Activated CD8-positive, alpha-beta T cell treated with anti-CD3 and anti-CD28 coated beads, Interleukin-2, amount 10 ng/mL, durations not matched to agents 7 days and 5 days (primary cell): ENCODE measurements around the gene TRIM52. TPM values are rescaled to one million over a fixed set of nuclear protein-coding genes. Genes with fewer than 3 reads are reported as not detected.
"Not testable (repeated sequence)": the region's sequence is repeated elsewhere in the genome, so short reads cannot be mapped to it uniquely, and the experiment has no call there.

Source experiments
- ATAC-seq: fragments of 150-1000 bp; cut with Tn5 transposase; one replicate; pipeline ENCODE4 v1.10.0; 2021; ENCODE audit warnings: moderate library complexity
- CTCF ChIA-PET: fragments of 350-600 bp; sonication (Branson Sonifier 250); formaldehyde crosslinking; loops from one replicate; lab custom pipeline; 2021; ENCODE audit warnings: antibody characterized with exemption; lab: Charles Lee
- POLR2A ChIA-PET: fragments of 350-600 bp; sonication (Branson Sonifier 250); formaldehyde crosslinking; loops from one replicate; lab custom pipeline; 2021; ENCODE audit warnings: antibody characterized with exemption; lab: Charles Lee
- DNase-seq: peaks from one replicate; pipeline ENCODE4 v3.0.0-alpha.2; 2020
- H3K27ac Mint-ChIP-seq: one replicate; pipeline ENCODE4 v1.8.0; 2021; ENCODE audit warnings: mild to moderate bottlenecking, mixed read lengths
- H3K27me3 Mint-ChIP-seq: one replicate; pipeline ENCODE4 v1.8.0; 2021; ENCODE audit warnings: low read depth, mixed read lengths
- H3K36me3 Mint-ChIP-seq: one replicate; pipeline ENCODE4 v1.8.0; 2021; ENCODE audit warnings: low read depth, mixed read lengths
- H3K4me1 Mint-ChIP-seq: one replicate; pipeline ENCODE4 v1.8.0; 2021; ENCODE audit warnings: low read depth, mixed read lengths
- H3K4me3 Mint-ChIP-seq: one replicate; pipeline ENCODE4 v1.8.0; 2021; ENCODE audit warnings: mild to moderate bottlenecking, mixed read lengths
- H3K9me3 Mint-ChIP-seq: one replicate; pipeline ENCODE4 v1.8.0; 2022; ENCODE audit warnings: mixed read lengths; ENCODE audit not compliant: insufficient read depth
- total RNA-seq, 2 experiments: library from RNA; stranded (reverse); gene quantifications; one replicate each; pipeline ENCODE4 v1.2.3, GENCODE V29; 2021

The TRIM52 gene
- total RNA-seq, 2 experiments from 2014 or later, result 22.4 to 23.2 TPM

DNA sequence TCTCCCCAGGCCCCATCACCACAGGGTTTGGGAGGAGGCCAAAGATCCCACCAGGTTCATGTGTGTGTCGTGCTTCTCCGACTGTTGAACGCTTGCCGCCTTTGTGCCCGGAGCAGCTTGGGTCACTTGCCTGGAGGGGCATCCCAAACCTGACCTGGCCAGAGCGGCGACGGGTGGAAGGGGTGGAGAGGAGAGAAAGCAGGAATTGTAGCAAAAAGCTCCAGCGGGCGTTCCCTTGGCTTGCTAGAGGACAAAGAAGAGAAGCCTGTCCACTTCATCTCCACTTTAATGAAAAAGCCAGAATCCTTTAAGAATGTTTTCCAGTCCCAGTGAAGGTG, 40.8 kb downstream of the TRIM52 start:
- Mint-ChIP-seq H3K27ac (peak overlapping the region; percentile 52), H3K4me3 (peak overlapping the region; percentile 29), H3K4me1 (peaks cover 71% of the 10 kb centered on the region), H3K36me3 (peaks cover 15% of the 10 kb centered on the region), H3K9me3 (no peaks in the 10 kb centered on the region), H3K27me3 (peaks cover 3% of the 10 kb centered on the region)
- CTCF ChIA-PET, result interaction anchor here (0.8 to 1.3 kb wide), 3 partner anchors 13 to 52 kb away, joined by 3 to 4 read pairs (median 3); no protein-coding TSS in a partner anchor
- DNase-seq, result no peak
- POLR2A ChIA-PET, result interaction anchor here (0.8 to 1.2 kb wide), 3 partner anchors 16 to 40 kb away, joined by 4 to 5 read pairs (median 4); partner anchors contain the start of gene TRIM7
- no peak for ATAC-seq

DNA sequence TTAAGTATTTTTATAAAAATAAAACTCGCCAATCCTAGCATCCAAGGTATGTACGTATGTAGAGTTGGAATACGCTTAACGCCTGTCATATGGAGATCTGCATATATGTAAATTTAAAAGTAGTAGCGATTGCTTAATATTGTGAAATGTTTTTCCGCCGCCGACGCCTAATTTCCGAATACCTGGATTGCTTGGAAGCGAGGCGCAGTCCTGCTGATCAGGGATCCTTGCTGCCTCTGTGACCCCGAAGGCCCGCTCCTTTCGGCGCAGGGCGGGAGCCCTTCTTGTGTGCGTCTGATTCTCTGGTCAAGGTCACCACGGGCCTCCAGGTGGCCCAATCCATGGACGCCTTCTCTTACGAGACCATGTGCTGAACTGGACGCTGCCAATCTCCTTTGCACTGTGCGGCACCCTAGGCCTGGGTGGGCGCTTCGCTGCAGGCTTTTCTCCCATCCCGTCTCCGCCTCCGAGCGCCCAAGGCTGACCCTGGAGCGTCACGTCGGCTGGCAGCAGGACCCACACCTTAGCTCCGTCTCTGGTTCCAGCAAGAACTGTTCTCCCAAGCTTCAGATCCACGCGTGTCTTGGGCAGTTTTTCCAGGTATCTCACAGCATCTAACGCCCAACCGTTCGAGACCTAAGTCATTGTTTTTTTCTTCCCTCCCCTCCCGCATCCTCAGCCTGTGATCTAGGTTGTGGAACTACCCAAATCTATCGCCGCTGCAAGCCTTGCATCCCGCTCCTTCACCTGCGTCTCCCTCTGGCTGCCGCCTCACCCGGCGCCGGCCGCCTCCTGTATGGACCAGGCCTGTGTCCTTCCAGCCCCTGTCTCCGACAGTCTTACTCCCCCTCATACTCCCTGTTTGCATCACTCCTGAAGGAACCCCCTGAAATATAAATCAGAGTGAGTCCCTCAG, 41.4 kb downstream of the TRIM52 start:
- Mint-ChIP-seq H3K4me3 (no peak overlapping the region), H3K4me1 (peaks cover 64% of the 10 kb centered on the region), H3K27ac (peak overlapping the region; percentile 52), H3K36me3 (peaks cover 11% of the 10 kb centered on the region), H3K27me3 (peaks cover 3% of the 10 kb centered on the region), H3K9me3 (no peaks in the 10 kb centered on the region)
- ATAC-seq, result no peak
- no peak for DNase-seq
- CTCF ChIA-PET, result no interaction called here
- POLR2A ChIA-PET, result interaction anchor here (1.2 kb wide), 2 partner anchors 15 to 28 kb away, joined by 4 to 5 read pairs; partner anchors contain the start of gene TRIM7

DNA sequence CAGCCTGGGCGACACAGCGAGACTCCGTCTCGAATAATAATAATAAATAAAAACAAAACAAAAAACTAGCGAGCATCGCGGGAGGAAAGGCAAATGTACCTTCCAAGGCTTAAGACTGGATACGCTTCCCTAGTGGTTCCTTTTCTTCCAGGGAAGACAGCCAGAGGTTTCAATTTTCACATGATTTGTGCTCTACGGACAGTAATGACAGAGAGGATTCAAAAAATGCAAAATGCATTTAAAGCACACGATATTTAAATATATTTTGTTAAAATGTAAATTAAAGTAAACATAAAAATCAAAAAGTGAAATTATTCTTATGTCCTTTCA, 42.2 kb downstream of the TRIM52 start:
- Mint-ChIP-seq H3K27ac (peak overlapping the region; percentile 85), H3K27me3 (peaks cover 3% of the 10 kb centered on the region), H3K4me1 (peaks cover 57% of the 10 kb centered on the region), H3K9me3 (no peaks in the 10 kb centered on the region), H3K4me3 (peak overlapping the region; percentile 75), H3K36me3 (peaks cover 5% of the 10 kb centered on the region)
- ChIA-PET POLR2A (no interaction called here), CTCF (no interaction called here)
- ATAC-seq, result no peak
- DNase-seq, result no peak

DNA sequence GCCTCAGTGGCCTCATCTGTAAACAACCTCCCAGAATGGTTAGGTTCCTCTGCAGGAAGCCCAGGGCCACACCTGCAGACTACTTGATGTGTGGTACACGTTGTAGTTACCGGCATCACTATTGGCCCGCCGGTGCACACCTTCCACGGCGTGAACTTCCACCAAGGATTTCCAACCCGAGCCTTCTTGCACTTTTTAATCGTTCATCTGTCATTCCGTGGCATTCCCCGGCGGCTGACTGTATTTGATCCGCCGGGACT, 43.2 kb downstream of the TRIM52 start:
- CTCF ChIA-PET, result interaction anchor here (0.9 kb wide), 1 partner anchor 30 kb away, joined by 3 read pairs; no protein-coding TSS in a partner anchor
- H3K36me3 Mint-ChIP-seq, result peaks cover 2% of the 10 kb centered on the region

DNA sequence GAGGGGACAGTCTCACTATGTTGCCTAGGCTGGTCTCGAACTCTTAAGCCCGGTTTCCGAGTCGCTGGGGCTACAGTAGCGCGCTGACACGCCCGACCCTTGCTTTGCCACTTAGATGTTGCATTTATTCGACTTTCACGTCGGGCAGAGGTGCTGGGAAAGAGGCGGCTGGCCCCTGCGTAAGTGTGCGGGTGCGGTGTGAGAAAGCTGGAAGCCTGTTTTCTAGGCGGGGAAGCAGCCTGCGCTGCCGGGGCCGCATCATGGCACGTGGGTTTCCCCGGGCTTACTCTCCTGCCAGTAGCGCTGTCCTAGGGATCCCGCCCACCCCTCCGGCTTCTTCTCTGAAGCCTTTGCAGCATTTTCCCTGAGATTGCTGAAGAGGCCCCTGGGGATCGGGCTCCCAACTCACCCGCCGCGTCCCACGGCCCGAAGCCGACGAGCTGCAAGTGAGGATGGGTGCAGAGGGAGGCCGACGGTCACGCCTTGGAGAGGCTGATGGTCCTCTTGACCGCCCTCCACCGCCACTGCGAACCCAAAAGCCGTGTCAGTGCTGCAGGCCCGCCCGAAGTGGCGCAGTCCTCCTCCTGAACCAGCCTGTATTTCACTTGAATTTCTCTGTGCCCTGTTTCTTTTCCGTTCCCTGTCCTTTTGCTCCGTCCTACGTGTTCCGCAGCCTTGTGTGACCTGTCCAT, 43.7 kb downstream of the TRIM52 start:
- ChIA-PET CTCF (interaction anchor here (0.9 kb wide), 1 partner anchor 29 kb away, joined by 3 read pairs; no protein-coding TSS in a partner anchor), POLR2A (interaction anchor here (1.4 to 1.7 kb wide), 2 partner anchors 27 to 44 kb away, joined by 4 to 6 read pairs; no protein-coding TSS in a partner anchor)
- peak; percentile 18 for ATAC-seq
- peak overlapping the region; percentile 85 for H3K27ac Mint-ChIP-seq
- H3K4me3 Mint-ChIP-seq, result peak overlapping the region; percentile 75
- H3K27me3 Mint-ChIP-seq, result peaks cover 5% of the 10 kb centered on the region
- H3K36me3 Mint-ChIP-seq, result peaks cover 1% of the 10 kb centered on the region
- no peaks in the 10 kb centered on the region for H3K9me3 Mint-ChIP-seq
- peaks cover 53% of the 10 kb centered on the region for H3K4me1 Mint-ChIP-seq
- DNase-seq, result peak; percentile 68

More for the DNA sequence above, 43.2 kb downstream of the TRIM52 start:
- H3K4me1 Mint-ChIP-seq, result peaks cover 54% of the 10 kb centered on the region
- H3K27me3 Mint-ChIP-seq, result peaks cover 5% of the 10 kb centered on the region
- POLR2A ChIA-PET, result interaction anchor here (1.7 kb wide), 1 partner anchor 28 kb away, joined by 6 read pairs; no protein-coding TSS in a partner anchor
- no peaks in the 10 kb centered on the region for H3K9me3 Mint-ChIP-seq
- peak; percentile 59 for DNase-seq
- peak; percentile 4 for ATAC-seq
- peak overlapping the region; percentile 75 for H3K4me3 Mint-ChIP-seq
- peak overlapping the region; percentile 85 for H3K27ac Mint-ChIP-seq

DNA sequence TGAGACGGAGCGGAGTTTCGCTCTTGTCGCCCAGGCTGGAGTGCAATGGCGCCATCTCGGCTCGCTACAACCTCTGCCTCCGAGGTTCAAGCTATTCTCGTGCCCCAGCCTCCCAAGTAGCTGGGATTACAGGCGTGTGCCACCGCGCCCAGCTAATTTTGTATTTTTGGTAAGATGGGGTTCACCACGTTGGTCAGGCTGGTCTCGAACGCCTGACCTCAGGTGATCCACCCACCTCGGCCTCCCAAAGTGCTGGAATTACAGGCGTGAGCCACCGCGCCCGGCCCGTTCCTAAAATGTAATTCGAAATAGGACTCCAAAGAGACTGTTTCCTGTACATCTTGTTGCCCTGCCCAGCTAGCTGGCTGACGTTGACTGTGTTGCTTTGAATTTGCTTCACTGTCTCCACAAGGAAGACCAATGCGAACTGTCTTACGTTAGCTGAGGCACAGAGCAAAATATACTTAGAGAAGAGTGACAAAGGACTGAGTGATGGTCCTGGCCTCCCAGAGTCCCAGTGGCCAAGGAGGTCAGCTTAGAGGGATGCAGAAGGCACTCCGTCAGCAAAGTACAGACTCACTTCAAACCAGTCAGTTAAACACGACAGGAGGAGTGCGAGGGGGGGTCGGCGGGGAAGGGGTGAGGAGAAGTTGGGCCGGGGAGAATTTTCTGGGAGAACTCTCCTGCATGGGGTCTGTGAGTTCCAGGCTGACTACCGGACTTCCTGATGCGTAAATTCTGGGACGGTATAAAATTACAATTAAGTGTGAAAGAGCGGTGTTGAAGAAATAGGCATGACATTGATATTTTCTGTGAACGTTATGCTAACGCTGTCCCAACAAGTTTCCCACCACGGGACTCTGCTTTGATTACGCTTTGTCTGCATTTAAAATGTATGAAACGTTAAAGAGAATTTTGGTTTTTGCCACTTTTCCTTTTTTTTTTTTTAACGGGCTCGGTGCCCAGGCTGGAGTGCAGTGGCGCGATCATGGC, 44.6 kb downstream of the TRIM52 start:
- ATAC-seq, result no peak
- H3K36me3 Mint-ChIP-seq, result no peaks in the 10 kb centered on the region
- peaks cover 45% of the 10 kb centered on the region for H3K4me1 Mint-ChIP-seq
- ChIA-PET CTCF (interaction anchor here (0.9 to 1.4 kb wide), 4 partner anchors 9 to 48 kb away, joined by 3 to 5 read pairs (median 4); partner anchors contain the start of gene TRIM7), POLR2A (interaction anchor here (1.2 to 1.7 kb wide), 3 partner anchors 9 to 44 kb away, joined by 4 to 7 read pairs (median 6); no protein-coding TSS in a partner anchor)
- no peaks in the 10 kb centered on the region for H3K9me3 Mint-ChIP-seq
- DNase-seq, result peak; percentile 61
- peak overlapping the region; percentile 81 for H3K27ac Mint-ChIP-seq
- H3K27me3 Mint-ChIP-seq, result peaks cover 5% of the 10 kb centered on the region
- H3K4me3 Mint-ChIP-seq, result peak overlapping the region; percentile 75

DNA sequence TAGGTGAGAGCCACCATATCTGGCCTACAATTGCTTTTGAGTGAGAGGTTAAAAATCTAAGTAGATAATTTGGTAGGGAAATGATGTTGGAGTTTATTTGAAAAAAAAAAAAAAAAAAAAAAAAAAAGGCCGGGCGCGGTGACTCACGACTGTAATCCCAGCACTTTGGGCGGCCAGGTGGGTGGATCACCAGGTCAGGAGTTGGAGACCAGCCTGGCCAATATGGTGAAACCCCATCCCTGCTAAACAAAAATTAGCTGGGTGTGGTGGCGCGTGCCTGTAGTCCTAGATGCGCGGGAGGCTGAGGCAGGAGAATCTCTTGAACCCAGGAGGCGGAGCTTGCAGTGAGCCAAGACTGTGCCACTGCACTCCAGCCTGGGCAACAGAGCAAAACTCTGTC, 46.7 kb downstream of the TRIM52 start:
- not testable (repeated sequence) for H3K36me3 Mint-ChIP-seq, DNase-seq, H3K9me3 Mint-ChIP-seq, ATAC-seq, H3K27me3 Mint-ChIP-seq, H3K4me3 Mint-ChIP-seq
- POLR2A ChIA-PET, result interaction anchor here (0.6 to 0.9 kb wide), 3 partner anchors 9 to 38 kb away, joined by 3 read pairs; no protein-coding TSS in a partner anchor
- CTCF ChIA-PET, result interaction anchor here (1.6 kb wide), 1 partner anchor 23 kb away, joined by 5 read pairs; no protein-coding TSS in a partner anchor
- Mint-ChIP-seq H3K4me1 (peaks cover 27% of the 10 kb centered on the region), H3K27ac (peak overlapping the region; percentile 41)

DNA sequence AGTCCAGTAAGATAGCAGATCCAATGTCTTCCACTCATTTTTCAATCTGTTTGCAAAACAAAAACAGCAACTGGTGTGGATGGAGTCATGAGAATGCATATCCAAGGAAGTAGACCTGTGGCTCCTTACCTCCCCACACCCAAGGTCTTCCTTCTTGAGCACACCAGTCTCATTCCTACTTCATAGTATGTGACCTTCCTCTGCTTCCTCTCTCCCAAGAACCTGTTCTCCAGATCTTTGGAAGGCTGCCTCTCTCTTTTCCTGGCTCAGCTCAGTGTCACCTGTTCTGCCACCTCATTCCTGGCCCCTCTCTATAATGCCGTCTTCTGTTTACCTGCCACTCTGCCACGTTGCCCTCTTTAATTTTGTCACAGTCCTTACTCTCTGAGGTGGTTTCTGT, 48.0 kb downstream of the TRIM52 start:
- Mint-ChIP-seq H3K4me1 (peaks cover 24% of the 10 kb centered on the region), H3K27me3 (peaks cover 2% of the 10 kb centered on the region), H3K27ac (no peak overlapping the region), H3K36me3 (no peaks in the 10 kb centered on the region), H3K9me3 (no peaks in the 10 kb centered on the region), H3K4me3 (no peak overlapping the region)
- ChIA-PET CTCF (no interaction called here), POLR2A (interaction anchor here (0.9 kb wide), 1 partner anchor 10 kb away, joined by 3 read pairs; the partner anchor contains the start of gene TRIM41)
- DNase-seq (no peak), ATAC-seq (no peak)

DNA sequence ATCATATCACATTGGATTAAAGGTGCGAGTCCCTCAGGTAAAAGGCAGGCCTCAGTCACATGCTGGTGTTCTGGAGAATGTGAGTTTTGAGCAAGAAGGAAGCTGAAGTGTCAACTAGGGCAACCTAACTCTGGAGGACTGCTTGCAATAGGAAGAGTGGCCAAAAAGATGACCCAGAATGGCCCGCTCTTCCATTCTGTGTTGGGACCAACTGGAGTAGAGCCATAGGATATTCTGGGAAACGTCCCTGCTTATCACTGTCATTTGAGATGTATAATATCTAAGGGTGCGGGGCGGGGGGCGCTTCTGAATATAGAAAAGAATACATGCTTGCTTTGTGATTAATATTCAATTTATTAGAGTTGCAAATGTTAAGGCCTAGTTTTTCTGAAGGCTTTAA, 48.9 kb downstream of the TRIM52 start:
- Mint-ChIP-seq H3K27me3 (peaks cover 2% of the 10 kb centered on the region), H3K9me3 (no peaks in the 10 kb centered on the region), H3K4me1 (peaks cover 23% of the 10 kb centered on the region), H3K27ac (no peak overlapping the region), H3K4me3 (no peak overlapping the region), H3K36me3 (no peaks in the 10 kb centered on the region)
- POLR2A ChIA-PET, result interaction anchor here (0.9 kb wide), 1 partner anchor 11 kb away, joined by 3 read pairs; the partner anchor contains the start of gene TRIM41
- DNase-seq, result no peak
- CTCF ChIA-PET, result interaction anchor here (1.4 to 1.5 kb wide), 2 partner anchors 22 to 27 kb away, joined by 3 to 4 read pairs; no protein-coding TSS in a partner anchor
- no peak for ATAC-seq

DNA sequence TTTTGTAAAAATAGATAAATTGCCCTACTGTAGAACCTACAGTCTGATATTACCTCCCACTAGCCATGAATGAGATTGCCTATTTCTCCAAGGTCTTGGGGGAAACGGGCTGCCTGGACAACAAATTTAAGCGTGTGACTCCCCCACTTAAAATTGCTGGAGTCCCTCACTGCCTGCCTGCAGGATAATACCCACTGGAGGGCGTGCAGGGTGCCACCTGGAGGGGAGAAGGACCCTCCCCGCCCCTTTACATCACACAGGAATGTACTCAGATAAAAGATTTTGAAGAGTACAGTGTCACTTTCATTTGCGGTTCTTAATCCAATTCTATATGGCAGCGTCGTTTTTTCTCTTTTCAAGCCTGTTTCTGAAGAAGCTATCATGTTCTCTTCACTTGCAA, 49.7 kb downstream of the TRIM52 start:
- ChIA-PET CTCF (interaction anchor here (1.4 to 1.5 kb wide), 2 partner anchors 21 to 26 kb away, joined by 3 to 4 read pairs; no protein-coding TSS in a partner anchor), POLR2A (no interaction called here)
- no peak for DNase-seq
- H3K4me3 Mint-ChIP-seq, result no peak overlapping the region
- H3K36me3 Mint-ChIP-seq, result peaks cover 4% of the 10 kb centered on the region
- no peaks in the 10 kb centered on the region for H3K9me3 Mint-ChIP-seq
- peaks cover 7% of the 10 kb centered on the region for H3K27me3 Mint-ChIP-seq
- H3K4me1 Mint-ChIP-seq, result peaks cover 25% of the 10 kb centered on the region
- no peak overlapping the region for H3K27ac Mint-ChIP-seq
- no peak for ATAC-seq
